GM12864 (cell line): Measurements from ENCODE around the gene PPP1R3E.

Experiments
- DNase-seq: peaks from one replicate; pipeline ENCODE4 v3.0.0-alpha.2; 2011; ENCODE audit warnings: low read depth
- H3K4me3 ChIP-seq: 2 replicates; pipeline ENCODE4 v1.5.1; 2011; ENCODE audit warnings: mild to moderate bottlenecking, low read depth, low read length, control low read depth
- CTCF ChIP-seq: IDR thresholded peaks from 2 replicates; pipeline ENCODE4 v1.5.1; 2011; ENCODE audit warnings: low read depth, mild to moderate bottlenecking, moderate library complexity, low read length, control low read depth, inconsistent platforms; ENCODE audit errors: missing control alignments

Gene PPP1R3E

GRCh38 chr14:23249824-23250223 is 52.8 kb downstream of the PPP1R3E start:
- no peak for DNase-seq
- no peak overlapping the region for H3K4me3 ChIP-seq
- no peak for TF ChIP-seq CTCF

- H3K4me3 ChIP-seq = no peak overlapping the region
- no peak for TF ChIP-seq CTCF
- DNase-seq = no peak
Observed at GRCh38 chr14:23248601-23249000, 54.1 kb downstream of the PPP1R3E start.
